Endothelial cell of umbilical vein (primary cell): Measurements from ENCODE around the gene VGLL3.

Experiments used
- EZH2 ChIP-seq: IDR thresholded peaks from 2 replicates; pipeline ENCODE4 v1.6.1; 2012; ENCODE audit warnings: borderline replicate concordance, low read depth, mild to moderate bottlenecking, moderate library complexity, low read length, inconsistent platforms; ENCODE audit not compliant: severe bottlenecking
- FOS ChIP-seq: IDR thresholded peaks from 2 replicates; pipeline ENCODE4 v1.6.1; 2011; ENCODE audit warnings: mild to moderate bottlenecking, low read length, moderate library complexity, borderline replicate concordance; ENCODE audit not compliant: insufficient read depth
- GATA2 ChIP-seq: IDR thresholded peaks from 2 replicates; pipeline ENCODE4 v1.7.0; 2011; ENCODE audit warnings: low read depth, mild to moderate bottlenecking, moderate library complexity, mixed read lengths, low read length; ENCODE audit not compliant: insufficient read length, insufficient read depth
- MYC ChIP-seq: IDR thresholded peaks from one replicate; pipeline ENCODE4 v1.6.1; 2011; ENCODE audit warnings: mild to moderate bottlenecking, low read depth, low read length
- POLR2A ChIP-seq: IDR thresholded peaks from 2 replicates; pipeline ENCODE4 v1.6.1; 2012; ENCODE audit warnings: low read depth, mild to moderate bottlenecking, control low read depth, low read length
- POLR2AphosphoS5 ChIP-seq: IDR thresholded peaks from 2 replicates; pipeline ENCODE4 v1.6.1; 2012; ENCODE audit warnings: low read depth, mild to moderate bottlenecking, control low read depth, low read length, moderate library complexity; ENCODE audit not compliant: insufficient read depth
- TF ChIP-seq, protein P1 (sequence below), 2 donors: IDR thresholded peaks; 1 replicate in 1 of 2; 2 replicates in 1 of 2; pipeline ENCODE4 v1.5.1; 2011; ENCODE audit warnings: low read length in 2 of 2, mild to moderate bottlenecking in 2 of 2, moderate library complexity in 2 of 2, control low read depth in 1 of 2, inconsistent platforms in 1 of 2, low read depth in 1 of 2; ENCODE audit not compliant: insufficient read depth in 1 of 2; ENCODE audit errors: extremely low read depth in 1 of 2
- TF ChIP-seq, protein P2 (sequence below): IDR thresholded peaks from 2 replicates; pipeline ENCODE4 v1.6.1; 2011; ENCODE audit not compliant: insufficient read depth, insufficient read length

DNA sequence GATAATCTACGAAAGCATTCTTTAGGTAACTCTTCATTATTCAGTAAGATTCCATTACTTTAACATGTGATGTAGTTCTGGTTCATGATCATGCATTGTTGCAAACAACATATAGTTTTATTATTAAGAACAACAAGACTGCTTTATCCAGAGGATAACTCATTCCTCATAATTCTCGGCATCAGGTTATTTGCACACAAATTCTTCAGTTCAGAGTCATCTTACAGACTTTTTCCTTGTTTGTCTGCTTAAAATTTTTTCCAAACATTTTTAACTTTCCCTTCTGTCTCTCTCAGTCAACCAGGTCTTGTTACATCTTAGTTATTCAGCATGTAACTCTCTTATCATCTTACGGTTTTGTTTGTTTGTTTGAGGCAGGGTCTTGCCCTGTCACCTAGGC is 60.1 kb downstream of the VGLL3 start:
- TF ChIP-seq, protein P1, sequence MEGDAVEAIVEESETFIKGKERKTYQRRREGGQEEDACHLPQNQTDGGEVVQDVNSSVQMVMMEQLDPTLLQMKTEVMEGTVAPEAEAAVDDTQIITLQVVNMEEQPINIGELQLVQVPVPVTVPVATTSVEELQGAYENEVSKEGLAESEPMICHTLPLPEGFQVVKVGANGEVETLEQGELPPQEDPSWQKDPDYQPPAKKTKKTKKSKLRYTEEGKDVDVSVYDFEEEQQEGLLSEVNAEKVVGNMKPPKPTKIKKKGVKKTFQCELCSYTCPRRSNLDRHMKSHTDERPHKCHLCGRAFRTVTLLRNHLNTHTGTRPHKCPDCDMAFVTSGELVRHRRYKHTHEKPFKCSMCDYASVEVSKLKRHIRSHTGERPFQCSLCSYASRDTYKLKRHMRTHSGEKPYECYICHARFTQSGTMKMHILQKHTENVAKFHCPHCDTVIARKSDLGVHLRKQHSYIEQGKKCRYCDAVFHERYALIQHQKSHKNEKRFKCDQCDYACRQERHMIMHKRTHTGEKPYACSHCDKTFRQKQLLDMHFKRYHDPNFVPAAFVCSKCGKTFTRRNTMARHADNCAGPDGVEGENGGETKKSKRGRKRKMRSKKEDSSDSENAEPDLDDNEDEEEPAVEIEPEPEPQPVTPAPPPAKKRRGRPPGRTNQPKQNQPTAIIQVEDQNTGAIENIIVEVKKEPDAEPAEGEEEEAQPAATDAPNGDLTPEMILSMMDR (IDR thresholded peaks at IDR 0.05; ENCODE audit: extremely low read depth in 1 of 2, insufficient read depth in 1 of 2, low read depth in 1 of 2, low read length in 2 of 2) = no peak
- TF ChIP-seq EZH2 = no peak
- TF ChIP-seq, protein P2, sequence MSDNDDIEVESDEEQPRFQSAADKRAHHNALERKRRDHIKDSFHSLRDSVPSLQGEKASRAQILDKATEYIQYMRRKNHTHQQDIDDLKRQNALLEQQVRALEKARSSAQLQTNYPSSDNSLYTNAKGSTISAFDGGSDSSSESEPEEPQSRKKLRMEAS = no peak
- no peak for TF ChIP-seq POLR2AphosphoS5
- TF ChIP-seq MYC = no peak
- TF ChIP-seq POLR2A = no peak
- TF ChIP-seq FOS = no peak
- TF ChIP-seq GATA2 = no peak
